Type B pancreatic cell (in vitro differentiated cells): ENCODE measurements around the gene CDH18. TPM values are rescaled to one million over a fixed set of nuclear protein-coding genes. Genes with fewer than 3 reads are reported as not detected.

Experiments
- DNase-seq: peaks from one replicate; pipeline ENCODE4 v3.0.0; 2021; ENCODE audit warnings: mixed read lengths; ENCODE audit not compliant: unreplicated experiment; ENCODE audit errors: extremely low spot score
- H3K27ac Mint-ChIP-seq: 2 replicates; pipeline ENCODE4 v1.8.0; 2021; ENCODE audit warnings: mild to moderate bottlenecking, mixed read lengths
- H3K27me3 Mint-ChIP-seq: 2 replicates; pipeline ENCODE4 v1.8.0; 2021; ENCODE audit warnings: mixed read lengths
- H3K36me3 Mint-ChIP-seq: 2 replicates; pipeline ENCODE4 v1.8.0; 2021; ENCODE audit warnings: mixed read lengths
- H3K4me1 Mint-ChIP-seq: one replicate; pipeline ENCODE4 v1.8.0; 2021; ENCODE audit warnings: mixed read lengths; ENCODE audit not compliant: unreplicated experiment
- H3K4me3 Mint-ChIP-seq: 2 replicates; pipeline ENCODE4 v1.8.0; 2021; ENCODE audit warnings: mild to moderate bottlenecking, mixed read lengths
- H3K9me3 Mint-ChIP-seq: 2 replicates; pipeline ENCODE4 v1.8.0; 2021; ENCODE audit warnings: mixed read lengths
- total RNA-seq: library from RNA; stranded (reverse); gene quantifications from 2 replicates; pipeline ENCODE4 v1.2.1, GENCODE V29; 2021; ENCODE audit warnings: low replicate concordance
- TF ChIP-seq, protein P1 (sequence below): fragments of 200-600 bp; sonication (generic); conservative IDR thresholded peaks from 2 replicates; pipeline ENCODE4 v1.5.0; 2021; ENCODE audit warnings: antibody characterized with exemption, mild to moderate bottlenecking

Gene CDH18
- total RNA-seq, 1 donor from 2014 or later: 20.2 TPM

DNA sequence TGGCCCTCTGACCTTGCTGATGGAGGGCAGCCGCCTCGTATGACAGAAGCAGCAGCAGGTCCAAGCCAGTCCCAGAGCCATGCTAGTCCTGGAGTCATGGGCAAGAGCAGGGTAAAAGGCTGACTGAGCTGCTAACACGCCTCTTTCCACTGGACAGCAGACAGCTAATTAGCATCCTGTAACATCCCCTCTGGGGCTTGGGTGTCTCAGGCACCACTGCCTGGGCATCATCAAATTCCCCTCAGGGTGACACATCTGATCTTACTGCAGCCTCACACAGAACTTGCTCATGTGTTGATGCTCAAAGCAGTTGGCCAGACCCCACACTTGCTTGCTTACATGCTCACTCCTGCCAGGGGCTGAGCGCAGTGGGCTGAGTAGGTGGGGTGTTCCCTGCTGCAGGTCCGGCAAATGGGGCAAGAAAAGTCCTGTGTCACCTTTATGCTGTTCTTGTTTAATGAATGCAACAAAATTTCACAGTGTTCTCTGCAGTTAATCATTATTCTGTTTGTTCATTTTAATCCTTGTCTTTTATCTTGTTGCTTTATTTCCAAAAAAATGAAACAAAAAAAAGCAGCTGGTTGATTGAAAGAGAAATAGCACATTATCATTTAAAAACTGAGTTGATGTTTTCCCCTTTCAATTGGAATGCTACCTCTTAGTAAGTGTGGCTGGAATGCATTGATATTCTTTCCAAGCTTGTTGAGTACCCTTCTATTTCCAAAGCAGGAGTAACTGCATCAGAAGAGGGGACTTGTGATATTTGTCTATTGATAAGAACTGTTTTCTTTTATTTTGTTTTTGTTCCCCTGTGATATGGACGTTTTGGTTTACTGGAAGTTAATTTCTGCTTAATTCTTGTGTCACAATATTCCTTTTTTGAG is 254.1 kb downstream of the CDH18 start:
- no peak for DNase-seq
- peak overlapping the region; percentile 72 for H3K27ac Mint-ChIP-seq

DNA sequence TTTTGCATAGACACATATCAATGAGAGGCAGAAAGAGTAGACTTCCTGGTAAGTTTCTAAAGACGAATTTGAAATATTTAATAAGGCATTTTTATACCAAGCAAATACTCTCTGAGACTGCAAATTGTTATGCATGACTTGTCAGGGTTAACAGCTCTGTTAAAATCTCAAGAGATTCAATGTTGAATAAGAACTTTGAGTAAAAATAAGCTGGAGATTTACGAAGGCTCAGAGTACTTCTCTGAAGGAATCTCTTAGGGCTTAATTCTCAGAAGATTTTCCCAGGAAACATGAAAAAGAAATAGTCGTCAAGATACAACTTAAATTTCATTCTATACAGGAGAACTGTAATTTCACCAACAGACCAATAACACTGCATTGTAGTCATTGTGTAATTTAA is 259.4 kb downstream of the CDH18 start:
- Mint-ChIP-seq H3K27ac (no peak overlapping the region), H3K27me3 (no peaks in the 10 kb centered on the region), H3K36me3 (no peaks in the 10 kb centered on the region), H3K4me1 (no peaks in the 10 kb centered on the region), H3K9me3 (peaks cover 11% of the 10 kb centered on the region), H3K4me3 (no peak overlapping the region)
- no peak for DNase-seq
- TF ChIP-seq, protein P1, sequence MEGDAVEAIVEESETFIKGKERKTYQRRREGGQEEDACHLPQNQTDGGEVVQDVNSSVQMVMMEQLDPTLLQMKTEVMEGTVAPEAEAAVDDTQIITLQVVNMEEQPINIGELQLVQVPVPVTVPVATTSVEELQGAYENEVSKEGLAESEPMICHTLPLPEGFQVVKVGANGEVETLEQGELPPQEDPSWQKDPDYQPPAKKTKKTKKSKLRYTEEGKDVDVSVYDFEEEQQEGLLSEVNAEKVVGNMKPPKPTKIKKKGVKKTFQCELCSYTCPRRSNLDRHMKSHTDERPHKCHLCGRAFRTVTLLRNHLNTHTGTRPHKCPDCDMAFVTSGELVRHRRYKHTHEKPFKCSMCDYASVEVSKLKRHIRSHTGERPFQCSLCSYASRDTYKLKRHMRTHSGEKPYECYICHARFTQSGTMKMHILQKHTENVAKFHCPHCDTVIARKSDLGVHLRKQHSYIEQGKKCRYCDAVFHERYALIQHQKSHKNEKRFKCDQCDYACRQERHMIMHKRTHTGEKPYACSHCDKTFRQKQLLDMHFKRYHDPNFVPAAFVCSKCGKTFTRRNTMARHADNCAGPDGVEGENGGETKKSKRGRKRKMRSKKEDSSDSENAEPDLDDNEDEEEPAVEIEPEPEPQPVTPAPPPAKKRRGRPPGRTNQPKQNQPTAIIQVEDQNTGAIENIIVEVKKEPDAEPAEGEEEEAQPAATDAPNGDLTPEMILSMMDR: no peak

More for the DNA sequence above, 254.1 kb downstream of the CDH18 start:
- Mint-ChIP-seq H3K4me3 (no peak overlapping the region), H3K36me3 (no peaks in the 10 kb centered on the region), H3K9me3 (peaks cover 13% of the 10 kb centered on the region), H3K4me1 (peaks cover 9% of the 10 kb centered on the region), H3K27me3 (no peaks in the 10 kb centered on the region)
- TF ChIP-seq, protein P1: no peak

DNA sequence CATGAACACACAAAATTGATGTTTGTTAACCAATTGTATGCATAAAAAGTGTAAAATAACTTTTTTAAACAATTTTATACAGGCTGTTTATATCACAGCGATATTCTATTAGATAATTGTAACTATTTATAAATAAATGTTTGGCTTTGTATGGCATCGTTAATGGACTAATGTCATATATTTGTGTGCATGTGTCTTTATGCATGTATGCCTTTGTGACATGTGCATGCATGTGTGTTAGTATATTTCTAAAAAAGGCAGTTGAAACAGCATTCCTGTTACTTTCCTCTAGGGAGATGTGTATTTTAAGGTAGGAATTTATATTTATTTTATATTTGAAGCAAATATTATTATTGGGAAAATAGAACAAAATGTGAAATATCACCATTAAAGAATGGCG is 268.9 kb downstream of the CDH18 start:
- Mint-ChIP-seq H3K27ac (no peak overlapping the region), H3K4me1 (no peaks in the 10 kb centered on the region), H3K27me3 (no peaks in the 10 kb centered on the region), H3K4me3 (no peak overlapping the region), H3K36me3 (no peaks in the 10 kb centered on the region), H3K9me3 (no peaks in the 10 kb centered on the region)
- TF ChIP-seq, protein P1: no peak
- DNase-seq: no peak

DNA sequence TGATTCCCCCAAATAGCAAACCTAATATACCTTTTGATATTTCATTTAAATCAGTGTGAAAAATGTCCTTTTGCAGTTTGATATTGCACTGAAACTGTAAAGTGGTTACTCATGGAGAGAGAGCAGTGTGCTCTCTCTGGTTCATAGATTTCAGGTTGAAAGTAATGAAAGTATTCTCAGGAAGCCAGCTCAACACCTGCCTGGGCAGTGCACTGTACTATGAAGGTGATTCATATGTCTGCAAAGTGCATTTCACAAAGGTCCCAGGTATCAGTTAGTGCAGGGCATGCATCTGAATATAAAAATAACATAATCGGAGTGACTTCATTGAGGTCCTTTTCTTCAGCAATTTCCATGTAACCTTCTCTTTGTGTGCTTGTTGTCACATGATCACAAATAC is 274.3 kb downstream of the CDH18 start:
- Mint-ChIP-seq H3K36me3 (no peaks in the 10 kb centered on the region), H3K27me3 (no peaks in the 10 kb centered on the region), H3K4me1 (no peaks in the 10 kb centered on the region), H3K4me3 (no peak overlapping the region), H3K9me3 (no peaks in the 10 kb centered on the region), H3K27ac (no peak overlapping the region)
- TF ChIP-seq, protein P1: no peak
- no peak for DNase-seq

DNA sequence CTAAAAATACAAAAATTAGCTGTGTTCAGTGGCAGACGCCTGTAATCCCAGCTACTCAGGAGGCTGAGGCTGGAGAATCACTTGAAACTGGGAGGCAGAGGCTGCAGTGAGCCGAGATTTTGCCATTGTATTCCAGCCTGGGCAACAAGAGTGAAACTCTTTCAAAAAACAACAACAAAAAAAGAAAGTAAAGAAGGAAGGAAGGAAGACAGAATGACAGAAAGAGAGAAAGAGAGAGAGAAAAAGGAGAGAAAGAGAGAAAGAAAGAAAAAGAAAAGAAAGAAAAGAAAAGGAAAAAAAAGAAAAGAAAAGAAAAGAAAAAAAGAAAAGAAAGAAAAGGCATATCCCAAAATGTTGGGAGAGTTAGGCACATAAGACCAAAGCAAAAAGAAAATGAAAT is 278.6 kb downstream of the CDH18 start:
- no peaks in the 10 kb centered on the region for H3K27me3 Mint-ChIP-seq
- TF ChIP-seq, protein P1: no peak
- H3K27ac Mint-ChIP-seq: no peak overlapping the region
- no peaks in the 10 kb centered on the region for H3K36me3 Mint-ChIP-seq
- no peaks in the 10 kb centered on the region for H3K9me3 Mint-ChIP-seq
- no peak for DNase-seq
- H3K4me1 Mint-ChIP-seq: no peaks in the 10 kb centered on the region
- no peak overlapping the region for H3K4me3 Mint-ChIP-seq
